ENCODE data around the gene CACNA1S.

CACNA1S gene

GRCh38 chr1:201114245-201115131 is 2.3 kb upstream of the CACNA1S start:
- DNase-seq, result peak; percentile 29

GRCh38 chr1:201113451-201114244 is 1.4 kb upstream of the CACNA1S start:
- DNase-seq, result no peak

GRCh38 chr1:201112926-201113325 is 700 bp upstream of the CACNA1S start:
- no peak for DNase-seq

GRCh38 chr1:201111672-201112071 is 554 bp downstream of the CACNA1S start:
- no peak for DNase-seq

GRCh38 chr1:201111156-201111555 is 1.1 kb downstream of the CACNA1S start:
- no peak for DNase-seq

- no peak for DNase-seq
Measured at GRCh38 chr1:201110616-201111015, 1.6 kb downstream of the CACNA1S start.

- DNase-seq, result no peak
Measured at GRCh38 chr1:201110138-201110537, 2.1 kb downstream of the CACNA1S start.

GRCh38 chr1:201109651-201110050 is 2.6 kb downstream of the CACNA1S start:
- no peak for DNase-seq

GRCh38 chr1:201108614-201109013 is 3.6 kb downstream of the CACNA1S start:
- DNase-seq, result no peak

GRCh38 chr1:201105688-201106087 is 6.5 kb downstream of the CACNA1S start:
- DNase-seq, result no peak

GRCh38 chr1:201104141-201104540 is 8.1 kb downstream of the CACNA1S start:
- no peak for DNase-seq

- no peak for DNase-seq
Measured at GRCh38 chr1:201103666-201104065, 8.6 kb downstream of the CACNA1S start.

GRCh38 chr1:201100169-201100930 is 11.9 kb downstream of the CACNA1S start:
- no peak for DNase-seq

GRCh38 chr1:201098992-201099677 is 13.1 kb downstream of the CACNA1S start:
- no peak for DNase-seq

- no peak for DNase-seq
Measured at GRCh38 chr1:201096977-201097856, 15.0 kb downstream of the CACNA1S start.

- no peak for DNase-seq
Measured at GRCh38 chr1:201096041-201096461, 16.2 kb downstream of the CACNA1S start.

- no peak for DNase-seq
Measured at GRCh38 chr1:201095581-201095980, 16.6 kb downstream of the CACNA1S start.

GRCh38 chr1:201094832-201095231 is 17.4 kb downstream of the CACNA1S start:
- no peak for DNase-seq

- DNase-seq, result no peak
Measured at GRCh38 chr1:201093962-201094361, 18.3 kb downstream of the CACNA1S start.

- DNase-seq, result no peak
Measured at GRCh38 chr1:201093561-201093960, 18.7 kb downstream of the CACNA1S start.

- no peak for DNase-seq
Measured at GRCh38 chr1:201092738-201093137, 19.5 kb downstream of the CACNA1S start.
